Right lobe of liver (tissue), 6 donors: ENCODE measurements around the gene ITPR1. TPM values are rescaled to one million over a fixed set of nuclear protein-coding genes. Genes with fewer than 3 reads are reported as not detected.

Experiments used
- ATAC-seq, 4 donors: fragments of 200-7000 bp; cut with Tn5 transposase; one replicate each; pipeline ENCODE4 v1.9.1; 2020; ENCODE audit warnings: mild to moderate bottlenecking in 4 of 4, moderate library complexity in 4 of 4
- DNase-seq, 3 donors: peaks; one replicate each; pipeline ENCODE4 v3.0.0-alpha.2; 2020
- H3K27ac ChIP-seq, 3 donors: fragments of 200-600 bp; one replicate each; pipeline ENCODE4 v1.8.0; 2022
- H3K27me3 ChIP-seq, 2 donors: fragments of 200-600 bp; one replicate each; pipeline ENCODE4 v1.8.0; 2022
- H3K36me3 ChIP-seq, 4 donors: fragments of 200-600 bp; sonication (generic) in 1 of 4; one replicate each; pipeline versions ENCODE4 v1.5.1 to v1.8.0; 2017 to 2022; ENCODE audit warnings: control low read depth in 1 of 4
- H3K4me1 ChIP-seq, 4 donors: fragments of 200-600 bp; sonication (generic) in 1 of 4; one replicate each; pipeline versions ENCODE4 v1.5.1 to v1.8.0; 2017 to 2022; ENCODE audit warnings: control low read depth in 1 of 4
- H3K4me3 ChIP-seq, 3 donors: fragments of 200-600 bp; one replicate each; pipeline ENCODE4 v1.8.0; 2022
- H3K9me3 ChIP-seq, 4 donors: fragments of 200-600 bp; sonication (generic) in 1 of 4; one replicate each; pipeline versions ENCODE4 v1.5.1 to v1.8.0; 2017 to 2022; ENCODE audit warnings: control low read depth in 1 of 4
- POLR2A ChIP-seq: fragments of 450-650 bp; IDR thresholded peaks from one replicate; pipeline ENCODE4 v1.6.1; 2017; ENCODE audit warnings: antibody characterized with exemption, mild to moderate bottlenecking
- WGBS: methylation state at CpG from one replicate; pipeline ENCODE4 v1.1.6; 2018; ENCODE audit warnings: low coverage, low lambda C conversion rate; ENCODE audit not compliant: insufficient coverage; ENCODE audit errors: missing lambda C conversion rate; 5-methylcytosine and 5-hydroxymethylcytosine counted together
- intact Hi-C, 2 donors: fragments of 100-400 bp; cut with DNase I; formaldehyde crosslinking; loops; one replicate each; pipeline versions ENCODE4 v1.11.2 to v1.14.1; 2022
- total RNA-seq, 6 experiments: library from RNA; depleted of rRNA in 2 of 6; stranded (reverse); fragments of >200 nt in 2 of 6; fragmentation: NEBNext Ultra II Directional in 3 of 6; extraction: Animal tissue kit (Norgen Biotek cat#: 25700) in 3 of 6; gene quantifications; one replicate each; pipeline versions ENCODE4 v1.1.0 to v1.2.4, GENCODE V29; 2016 to 2023
- TF ChIP-seq, protein P1 (sequence below), 4 donors: fragments of 200-600 bp in 3 of 4; fragments of 450-650 bp in 1 of 4; IDR thresholded peaks; one replicate each; pipeline versions ENCODE4 v1.5.1 to v1.8.0; 2016 to 2022; ENCODE audit warnings: antibody characterized with exemption in 4 of 4, mild to moderate bottlenecking in 2 of 4
- donor health status: DM: no; HTN: yes; CAD: no.
- donor health status: DM: no; HTN: no; CAD: no.
- donor health status: DM: no; HTN: no; CAD: no.
- donor health status: DM: no; HTN: yes; CAD: no.
- donor health status: DM: no; HTN: yes; CAD: no.

The ITPR1 gene
- total RNA-seq, 6 experiments from 2014 or later: 6.5 to 16.2 (median 11.5) TPM

DNA sequence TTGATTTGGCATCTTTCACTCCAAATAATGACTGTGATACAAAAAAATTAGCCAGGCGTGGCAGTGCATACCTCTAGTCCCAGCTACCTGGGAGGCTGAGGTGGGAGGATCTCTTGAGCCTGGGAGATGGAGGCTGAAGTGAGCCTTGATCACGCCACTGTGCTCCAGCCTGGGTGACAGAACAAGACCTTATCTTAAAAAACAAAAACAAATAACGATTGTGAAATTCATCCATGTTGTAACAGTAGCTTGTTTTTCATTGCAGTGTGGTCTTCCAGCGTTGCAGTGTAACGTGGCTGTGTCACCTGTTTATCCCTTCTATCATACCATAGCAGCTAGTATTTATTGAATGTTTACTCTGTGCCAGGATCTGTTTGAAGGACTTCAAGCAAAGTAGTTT, 120.9 kb downstream of the ITPR1 start:
- DNase-seq: no peak
- peak; percentile 23 to 89 (median 83) for ATAC-seq
- H3K36me3 ChIP-seq: no peaks in the 10 kb centered on the region
- H3K4me3 ChIP-seq: no peak overlapping the region
- H3K27ac ChIP-seq: no peak overlapping the region
- WGBS: 32% methylated on average over 5 of the region's 5 CpGs
- no peaks in the 10 kb centered on the region for H3K9me3 ChIP-seq
- no peaks in the 10 kb centered on the region for H3K4me1 ChIP-seq
- TF ChIP-seq POLR2A: no peak
- TF ChIP-seq, protein P1, sequence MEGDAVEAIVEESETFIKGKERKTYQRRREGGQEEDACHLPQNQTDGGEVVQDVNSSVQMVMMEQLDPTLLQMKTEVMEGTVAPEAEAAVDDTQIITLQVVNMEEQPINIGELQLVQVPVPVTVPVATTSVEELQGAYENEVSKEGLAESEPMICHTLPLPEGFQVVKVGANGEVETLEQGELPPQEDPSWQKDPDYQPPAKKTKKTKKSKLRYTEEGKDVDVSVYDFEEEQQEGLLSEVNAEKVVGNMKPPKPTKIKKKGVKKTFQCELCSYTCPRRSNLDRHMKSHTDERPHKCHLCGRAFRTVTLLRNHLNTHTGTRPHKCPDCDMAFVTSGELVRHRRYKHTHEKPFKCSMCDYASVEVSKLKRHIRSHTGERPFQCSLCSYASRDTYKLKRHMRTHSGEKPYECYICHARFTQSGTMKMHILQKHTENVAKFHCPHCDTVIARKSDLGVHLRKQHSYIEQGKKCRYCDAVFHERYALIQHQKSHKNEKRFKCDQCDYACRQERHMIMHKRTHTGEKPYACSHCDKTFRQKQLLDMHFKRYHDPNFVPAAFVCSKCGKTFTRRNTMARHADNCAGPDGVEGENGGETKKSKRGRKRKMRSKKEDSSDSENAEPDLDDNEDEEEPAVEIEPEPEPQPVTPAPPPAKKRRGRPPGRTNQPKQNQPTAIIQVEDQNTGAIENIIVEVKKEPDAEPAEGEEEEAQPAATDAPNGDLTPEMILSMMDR (IDR thresholded peaks at IDR 0.05): no peak
- no peaks in the 10 kb centered on the region for H3K27me3 ChIP-seq
- intact Hi-C loops: no loop called here

DNA sequence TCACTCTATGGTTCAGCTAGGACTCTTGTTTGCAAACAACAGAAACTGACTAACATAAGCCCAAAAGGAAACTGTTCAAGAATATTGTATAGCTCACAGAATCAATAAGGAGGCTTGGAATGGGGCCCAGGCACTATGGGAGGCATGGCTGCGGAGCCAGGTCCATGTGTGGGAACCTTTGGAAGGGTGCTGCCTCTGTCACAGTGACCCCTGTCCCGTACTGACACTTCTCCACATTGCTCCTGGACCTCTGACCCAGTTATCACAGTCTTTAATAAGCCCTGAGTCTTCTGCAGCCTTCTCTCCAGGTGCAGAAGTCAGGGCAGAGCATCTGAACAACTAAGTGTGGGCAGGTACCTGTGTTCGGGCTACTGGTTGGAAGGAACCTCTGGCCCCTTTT, 121.8 kb downstream of the ITPR1 start:
- intact Hi-C loops: no loop called here
- Histone ChIP-seq H3K27ac (no peak overlapping the region), H3K9me3 (no peaks in the 10 kb centered on the region), H3K27me3 (no peaks in the 10 kb centered on the region), H3K4me1 (no peaks in the 10 kb centered on the region), H3K36me3 (no peaks in the 10 kb centered on the region), H3K4me3 (no peak overlapping the region)
- 43% methylated on average over 1 of the region's 3 CpGs for WGBS
- no peak for DNase-seq
- peak; percentile 26 to 76 (median 57) for ATAC-seq
- TF ChIP-seq, protein P1 (IDR thresholded peaks at IDR 0.05): no peak
- TF ChIP-seq POLR2A: no peak

DNA sequence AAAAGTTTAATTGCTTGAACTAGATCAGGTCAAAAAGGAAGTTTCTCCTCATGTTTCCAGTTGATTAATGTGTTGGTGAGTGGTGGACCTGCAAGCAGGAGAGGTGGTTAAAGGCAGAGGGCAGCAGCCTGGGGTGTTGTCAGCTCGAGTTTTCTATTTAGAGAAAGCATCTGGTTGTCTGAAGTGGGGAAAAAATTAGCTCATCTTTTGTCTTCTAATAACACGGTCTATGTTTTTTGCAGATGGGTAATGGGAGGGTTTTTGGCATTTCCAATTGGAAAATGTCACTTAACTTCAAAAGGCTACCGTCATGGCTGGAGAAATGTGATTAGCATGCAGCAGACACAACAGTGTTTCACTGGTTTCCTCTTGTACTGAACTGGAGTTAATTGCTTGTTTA, 122.6 kb downstream of the ITPR1 start:
- ATAC-seq: no peak
- no peaks in the 10 kb centered on the region for H3K9me3 ChIP-seq
- WGBS: 58% methylated on average over 3 of the region's 3 CpGs
- no peak for DNase-seq
- H3K36me3 ChIP-seq: no peaks in the 10 kb centered on the region
- no peak overlapping the region for H3K4me3 ChIP-seq
- no peak overlapping the region for H3K27ac ChIP-seq
- intact Hi-C loops: no loop called here
- no peaks in the 10 kb centered on the region for H3K27me3 ChIP-seq
- no peaks in the 10 kb centered on the region for H3K4me1 ChIP-seq
- no peak for TF ChIP-seq POLR2A
- TF ChIP-seq, protein P1 (IDR thresholded peaks at IDR 0.05): no peak

DNA sequence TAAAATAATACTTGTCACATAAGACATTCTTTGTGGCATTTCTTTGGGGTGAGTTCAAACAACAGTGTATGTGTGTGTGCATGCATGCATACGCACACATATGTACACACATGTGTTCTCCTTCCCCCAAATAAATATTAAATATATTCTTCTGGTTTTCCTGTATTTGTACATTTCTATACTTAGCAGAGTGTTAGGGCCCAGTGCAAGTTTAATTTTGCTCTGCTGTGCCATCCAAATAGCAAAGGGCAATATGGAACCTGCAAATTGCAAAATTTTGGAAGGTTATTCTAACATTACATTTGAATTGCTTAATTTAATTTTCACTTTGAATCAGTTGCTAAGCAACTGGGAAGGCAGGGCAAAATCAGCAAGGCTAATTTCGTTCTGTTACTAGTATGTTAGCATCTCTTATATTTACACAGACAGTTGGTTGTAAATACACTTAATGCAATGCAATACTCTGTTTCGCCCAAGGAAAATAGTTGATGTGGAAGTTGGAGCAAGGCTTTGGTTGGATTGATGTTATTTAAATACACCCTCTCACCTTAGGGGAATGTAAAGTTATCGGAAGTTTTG, 130.4 kb downstream of the ITPR1 start:
- Histone ChIP-seq H3K36me3 (no peaks in the 10 kb centered on the region), H3K27me3 (no peaks in the 10 kb centered on the region), H3K9me3 (no peaks in the 10 kb centered on the region), H3K27ac (no peak overlapping the region), H3K4me1 (no peaks in the 10 kb centered on the region), H3K4me3 (no peak overlapping the region)
- TF ChIP-seq, protein P1 (IDR thresholded peaks at IDR 0.05): no peak
- no peak for TF ChIP-seq POLR2A
- intact Hi-C loops: no loop called here
- ATAC-seq: no peak
- WGBS: 83% methylated on average over 4 of the region's 4 CpGs
- no peak for DNase-seq
